Measurements from ENCODE around the gene PDE9A.

- no peak for TF ChIP-seq CTCF (IDR thresholded peaks at IDR 0.05; ENCODE audit: borderline replicate concordance, extremely low read depth, low read length, poor library complexity, severe bottlenecking)
- no peak for TF ChIP-seq EZH2 (IDR thresholded peaks at IDR 0.05; ENCODE audit: borderline replicate concordance, low read depth, low read length, severe bottlenecking)
Measured at GRCh38 chr21:42740405-42740909, 87.0 kb downstream of the PDE9A start.

Data from DND-41 (cell line).